CD8-positive, alpha-beta memory T cell (primary cell): Measurements from ENCODE around the gene ZFR2. TPM values are rescaled to one million over a fixed set of nuclear protein-coding genes. Genes with fewer than 3 reads are reported as not detected.
"Not testable (repeated sequence)": the region's sequence is repeated elsewhere in the genome, so short reads cannot be mapped to it uniquely, and the experiment has no call there.

Source experiments
- CTCF ChIA-PET: fragments of 350-600 bp; sonication (Branson Sonifier 250); formaldehyde crosslinking; loops from one replicate; lab custom pipeline; 2021; ENCODE audit warnings: antibody characterized with exemption; lab: Charles Lee
- POLR2A ChIA-PET: fragments of 350-600 bp; sonication (Branson Sonifier 250); formaldehyde crosslinking; loops from one replicate; lab custom pipeline; 2021; ENCODE audit warnings: antibody characterized with exemption; lab: Charles Lee
- DNase-seq, 5 donors: peaks; one replicate each; pipeline versions ENCODE4 v3.0.0 to v3.0.0-alpha.2; 2020 to 2022; ENCODE audit warnings: mixed read lengths in 1 of 5
- H3K27ac ChIP-seq: one replicate; pipeline ENCODE4 v1.7.0; 2013; ENCODE audit warnings: low read depth, mild to moderate bottlenecking, low read length, moderate library complexity
- H3K27me3 ChIP-seq: 2 replicates; pipeline ENCODE4 v1.7.0; 2013; ENCODE audit warnings: low read length, mild to moderate bottlenecking; ENCODE audit not compliant: insufficient read depth, poor library complexity, severe bottlenecking
- H3K36me3 ChIP-seq: 2 replicates; pipeline ENCODE4 v1.7.0; 2013; ENCODE audit warnings: mild to moderate bottlenecking, low read length, moderate library complexity; ENCODE audit not compliant: insufficient read depth
- H3K4me1 ChIP-seq: 2 replicates; pipeline ENCODE4 v1.7.0; 2013; ENCODE audit warnings: mild to moderate bottlenecking, low read length, moderate library complexity; ENCODE audit not compliant: insufficient read depth
- H3K4me3 ChIP-seq: 2 replicates; pipeline ENCODE4 v1.7.0; 2013; ENCODE audit warnings: mild to moderate bottlenecking, low read length
- H3K9me3 ChIP-seq: 2 replicates; pipeline ENCODE4 v1.7.0; 2013; ENCODE audit warnings: mild to moderate bottlenecking, low read length
- H3K27ac Mint-ChIP-seq, 8 donors: one replicate each; pipeline ENCODE4 v1.8.0; 2020 to 2021; ENCODE audit warnings: mixed read lengths in 8 of 8, mild to moderate bottlenecking in 6 of 8, inconsistent platforms in 3 of 8, moderate library complexity in 3 of 8
- H3K27me3 Mint-ChIP-seq, 2 donors: one replicate each; pipeline ENCODE4 v1.8.0; 2020 to 2021; ENCODE audit warnings: mixed read lengths in 2 of 2, mild to moderate bottlenecking in 1 of 2, moderate library complexity in 1 of 2
- H3K36me3 Mint-ChIP-seq, 3 donors: one replicate each; pipeline ENCODE4 v1.8.0; 2020 to 2021; ENCODE audit warnings: mixed read lengths in 3 of 3, inconsistent platforms in 1 of 3, mild to moderate bottlenecking in 1 of 3
- H3K4me1 Mint-ChIP-seq, 3 donors: one replicate each; pipeline ENCODE4 v1.8.0; 2020 to 2021; ENCODE audit warnings: mixed read lengths in 3 of 3, inconsistent platforms in 1 of 3, mild to moderate bottlenecking in 1 of 3
- H3K4me3 Mint-ChIP-seq, 7 donors: one replicate each; pipeline ENCODE4 v1.8.0; 2020 to 2021; ENCODE audit warnings: mixed read lengths in 7 of 7, mild to moderate bottlenecking in 6 of 7, moderate library complexity in 4 of 7, inconsistent platforms in 2 of 7
- H3K9me3 Mint-ChIP-seq, 5 donors: one replicate each; pipeline ENCODE4 v1.8.0; 2020 to 2022; ENCODE audit warnings: mixed read lengths in 5 of 5, mild to moderate bottlenecking in 3 of 5, moderate library complexity in 2 of 5, inconsistent platforms in 1 of 5
- polyA plus RNA-seq: library from polyadenylated mRNA; unstranded; fragments of 300-500 nt; fragmentation: Illumina TruSeq; gene quantifications from one replicate; pipeline ENCODE4 v1.2.3, GENCODE V29; 2021
- total RNA-seq, 2 experiments: library from RNA; stranded (reverse); gene quantifications; one replicate each; pipeline ENCODE4 v1.2.3, GENCODE V29; 2021

The ZFR2 gene
- total and polyA plus RNA-seq, 3 experiments from 2014 or later, result 0.57 to 4.8 (median 0.71) TPM

GRCh38 chr19:3765757-3766156 is 103.1 kb downstream of the ZFR2 start:
- POLR2A ChIA-PET, H3K36me3 ChIP-seq, H3K27me3 Mint-ChIP-seq, H3K27ac ChIP-seq, DNase-seq, H3K4me3 Mint-ChIP-seq, H3K9me3 Mint-ChIP-seq, H3K27me3 ChIP-seq, H3K27ac Mint-ChIP-seq, CTCF ChIA-PET, H3K4me3 ChIP-seq, H3K9me3 ChIP-seq: not testable (repeated sequence)
- peaks cover 24% of the 10 kb centered on the region for H3K4me1 ChIP-seq
- Mint-ChIP-seq H3K36me3 (peaks cover 0 to 49% (median 5%) of the 10 kb centered on the region in 3 donors), H3K4me1 (peaks cover 30 to 40% (median 32%) of the 10 kb centered on the region in 3 donors)

GRCh38 chr19:3765121-3765520 is 103.7 kb downstream of the ZFR2 start:
- H3K27ac ChIP-seq, result no peak overlapping the region
- POLR2A ChIA-PET, result no interaction called here
- H3K4me3 Mint-ChIP-seq, result peak overlapping the region in 1 of 7 donors; percentile 27
- no peaks in the 10 kb centered on the region for H3K9me3 ChIP-seq
- peaks cover 30% of the 10 kb centered on the region for H3K4me1 ChIP-seq
- peaks cover 0 to 7% of the 10 kb centered on the region in 2 donors for H3K27me3 Mint-ChIP-seq
- peaks cover 0 to 4% (median 0%) of the 10 kb centered on the region in 5 donors for H3K9me3 Mint-ChIP-seq
- H3K36me3 ChIP-seq, result peaks cover 5% of the 10 kb centered on the region
- no peak for DNase-seq
- peaks cover 32 to 45% (median 35%) of the 10 kb centered on the region in 3 donors for H3K4me1 Mint-ChIP-seq
- H3K4me3 ChIP-seq, result no peak overlapping the region
- H3K27ac Mint-ChIP-seq, result no peak overlapping the region
- peaks cover 0 to 51% (median 5%) of the 10 kb centered on the region in 3 donors for H3K36me3 Mint-ChIP-seq
- CTCF ChIA-PET, result no interaction called here
- no peaks in the 10 kb centered on the region for H3K27me3 ChIP-seq

- Mint-ChIP-seq H3K4me3 (peak within 1 kb of the TSS; percentile 96 to 99 (median 98)), H3K36me3 (peaks cover 0 to 49% (median 2%) of the 10 kb centered on the region in 3 donors), H3K4me1 (peaks cover 38 to 62% (median 42%) of the 10 kb centered on the region in 3 donors), H3K9me3 (peaks cover 0 to 4% (median 0%) of the 10 kb centered on the region in 5 donors), H3K27me3 (peaks cover 0 to 7% of the 10 kb centered on the region in 2 donors), H3K27ac (peak within 1 kb of the TSS; percentile 100)
- DNase-seq, result peak; percentile 98 to 100 (median 100)
- Histone ChIP-seq H3K36me3 (peaks cover 5% of the 10 kb centered on the region), H3K4me1 (peaks cover 45% of the 10 kb centered on the region), H3K4me3 (peak within 1 kb of the TSS; percentile 98), H3K27me3 (no peaks in the 10 kb centered on the region), H3K27ac (peak within 1 kb of the TSS; percentile 100), H3K9me3 (no peaks in the 10 kb centered on the region)
- ChIA-PET POLR2A (interaction anchor here (0.5 to 2.4 kb wide), 21 partner anchors 10 to 1503 kb away, joined by 3 to 29 read pairs (median 5); partner anchors contain the start of genes DAPK3, EEF2 and YJU2), CTCF (interaction anchor here (0.8 to 9.5 kb wide), 23 partner anchors 13 to 225 kb away, joined by 3 to 63 read pairs (median 5); partner anchors contain the start of gene MATK)
Observed at GRCh38 chr19:3762501-3763459, 106.1 kb downstream of the ZFR2 start, which contains the start of gene MRPL54. MRPL54 (plus strand) TSS chr19:3762682; CDS start chr19:3762701, 19 bp downstream.

GRCh38 chr19:3762130-3762473 is 106.7 kb downstream of the ZFR2 start:
- H3K27me3 ChIP-seq, result no peaks in the 10 kb centered on the region
- H3K9me3 ChIP-seq, result no peaks in the 10 kb centered on the region
- Mint-ChIP-seq H3K27me3 (peaks cover 0 to 7% of the 10 kb centered on the region in 2 donors), H3K9me3 (peaks cover 0 to 4% (median 0%) of the 10 kb centered on the region in 5 donors), H3K4me1 (peaks cover 38 to 66% (median 42%) of the 10 kb centered on the region in 3 donors), H3K4me3 (peak overlapping the region; percentile 96 to 99 (median 98)), H3K27ac (peak overlapping the region; percentile 100), H3K36me3 (peaks cover 0 to 49% (median 2%) of the 10 kb centered on the region in 3 donors)
- peaks cover 45% of the 10 kb centered on the region for H3K4me1 ChIP-seq
- POLR2A ChIA-PET, result interaction anchor here (0.5 to 2.4 kb wide), 14 partner anchors 10 to 1503 kb away, joined by 3 to 29 read pairs (median 6); partner anchors contain the start of genes DAPK3, EEF2 and YJU2
- CTCF ChIA-PET, result interaction anchor here (0.8 to 9.5 kb wide), 18 partner anchors 13 to 226 kb away, joined by 3 to 63 read pairs (median 6); partner anchors contain the start of gene MATK
- peak overlapping the region; percentile 98 for H3K4me3 ChIP-seq
- H3K27ac ChIP-seq, result peak overlapping the region; percentile 100
- DNase-seq, result no peak
- peaks cover 5% of the 10 kb centered on the region for H3K36me3 ChIP-seq

GRCh38 chr19:3761382-3762129 is 107.3 kb downstream of the ZFR2 start, which contains the start of gene APBA3:
APBA3 (minus strand) TSS chr19:3761692; CDS start chr19:3760264, 1,428 bp downstream.
- Histone ChIP-seq H3K27ac (peak within 1 kb of the TSS; percentile 100), H3K36me3 (peaks cover 5% of the 10 kb centered on the region), H3K4me1 (peaks cover 41% of the 10 kb centered on the region), H3K27me3 (no peaks in the 10 kb centered on the region), H3K9me3 (no peaks in the 10 kb centered on the region), H3K4me3 (peak within 1 kb of the TSS; percentile 98)
- peaks cover 0 to 51% (median 2%) of the 10 kb centered on the region in 3 donors for H3K36me3 Mint-ChIP-seq
- H3K4me3 Mint-ChIP-seq, result peak within 1 kb of the TSS; percentile 96 to 99 (median 98)
- CTCF ChIA-PET, result interaction anchor here (1.0 to 9.5 kb wide), 17 partner anchors 12 to 226 kb away, joined by 3 to 63 read pairs (median 6); partner anchors contain the start of gene MATK
- peaks cover 0 to 7% of the 10 kb centered on the region in 2 donors for H3K27me3 Mint-ChIP-seq
- peak within 1 kb of the TSS; percentile 100 for H3K27ac Mint-ChIP-seq
- peaks cover 42 to 68% (median 44%) of the 10 kb centered on the region in 3 donors for H3K4me1 Mint-ChIP-seq
- peak; percentile 91 to 95 (median 92) for DNase-seq
- H3K9me3 Mint-ChIP-seq, result peaks cover 0 to 4% (median 0%) of the 10 kb centered on the region in 5 donors
- POLR2A ChIA-PET, result interaction anchor here (0.8 to 2.4 kb wide), 6 partner anchors 20 to 485 kb away, joined by 3 to 29 read pairs (median 6); partner anchors contain the start of gene YJU2

GRCh38 chr19:3760871-3761361 is 107.9 kb downstream of the ZFR2 start:
- peak overlapping the region; percentile 87 to 98 (median 97) for H3K4me3 Mint-ChIP-seq
- peak in 2 of 5 donors; percentile 44 to 47 for DNase-seq
- H3K27me3 Mint-ChIP-seq, result peaks cover 0 to 7% of the 10 kb centered on the region in 2 donors
- Histone ChIP-seq H3K36me3 (peaks cover 5% of the 10 kb centered on the region), H3K4me1 (peaks cover 37% of the 10 kb centered on the region), H3K27ac (peak overlapping the region; percentile 98), H3K4me3 (peak overlapping the region; percentile 81), H3K9me3 (no peaks in the 10 kb centered on the region), H3K27me3 (no peaks in the 10 kb centered on the region)
- H3K4me1 Mint-ChIP-seq, result peaks cover 39 to 66% (median 43%) of the 10 kb centered on the region in 3 donors
- ChIA-PET CTCF (interaction anchor here (0.7 to 9.5 kb wide), 9 partner anchors 20 to 227 kb away, joined by 3 to 63 read pairs (median 4); partner anchors contain the start of gene MATK), POLR2A (interaction anchor here (0.6 to 2.4 kb wide), 4 partner anchors 52 to 247 kb away, joined by 3 to 29 read pairs (median 6); partner anchors contain the start of gene PIAS4)
- peaks cover 0 to 4% (median 0%) of the 10 kb centered on the region in 5 donors for H3K9me3 Mint-ChIP-seq
- H3K36me3 Mint-ChIP-seq, result peaks cover 0 to 47% (median 3%) of the 10 kb centered on the region in 3 donors
- peak overlapping the region; percentile 86 to 100 (median 99) for H3K27ac Mint-ChIP-seq
